ENCODE measurements around the gene GULP1.
"Not testable (repeated sequence)": the region's sequence is repeated elsewhere in the genome, so short reads cannot be mapped to it uniquely, and the experiment has no call there.

GULP1 gene

DNA sequence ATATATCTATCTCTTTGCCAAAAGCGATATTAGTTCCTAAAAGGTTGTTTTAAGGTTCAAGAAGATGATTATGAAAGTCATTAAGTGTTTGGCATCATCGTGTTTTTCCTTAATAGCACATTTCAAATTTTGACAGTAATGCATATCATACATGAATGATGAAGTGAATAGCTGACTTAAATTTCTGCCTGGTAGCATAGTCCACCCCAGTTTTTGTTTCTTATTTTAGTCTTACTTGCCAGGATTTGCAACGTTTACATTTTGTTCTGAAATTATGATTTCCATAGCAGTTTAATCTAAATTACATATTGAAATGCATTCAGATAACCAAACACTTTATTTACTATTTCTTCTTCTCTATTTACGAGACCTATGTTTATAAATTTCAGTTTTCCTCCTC is 201.1 kb downstream of the GULP1 start:
- no peak for DNase-seq

DNA sequence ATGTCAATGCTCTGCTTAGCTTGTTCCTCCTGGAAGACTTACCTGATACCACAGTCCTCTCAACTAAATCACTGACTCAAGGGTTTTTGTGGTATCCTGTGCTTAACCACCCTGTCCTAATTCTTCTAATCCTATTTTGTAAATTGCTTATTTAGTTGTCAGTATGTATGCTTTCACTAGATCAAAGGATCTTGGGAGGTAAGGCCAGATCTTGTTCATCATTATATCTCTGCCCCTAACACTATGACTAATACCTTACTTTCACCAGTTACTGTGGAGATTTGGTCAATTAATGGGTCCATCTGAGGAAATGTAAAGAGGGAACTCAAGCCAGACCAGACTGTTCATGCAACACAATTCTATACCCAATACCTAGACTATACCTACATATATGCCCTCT is 203.2 kb downstream of the GULP1 start:
- no peak for DNase-seq

DNA sequence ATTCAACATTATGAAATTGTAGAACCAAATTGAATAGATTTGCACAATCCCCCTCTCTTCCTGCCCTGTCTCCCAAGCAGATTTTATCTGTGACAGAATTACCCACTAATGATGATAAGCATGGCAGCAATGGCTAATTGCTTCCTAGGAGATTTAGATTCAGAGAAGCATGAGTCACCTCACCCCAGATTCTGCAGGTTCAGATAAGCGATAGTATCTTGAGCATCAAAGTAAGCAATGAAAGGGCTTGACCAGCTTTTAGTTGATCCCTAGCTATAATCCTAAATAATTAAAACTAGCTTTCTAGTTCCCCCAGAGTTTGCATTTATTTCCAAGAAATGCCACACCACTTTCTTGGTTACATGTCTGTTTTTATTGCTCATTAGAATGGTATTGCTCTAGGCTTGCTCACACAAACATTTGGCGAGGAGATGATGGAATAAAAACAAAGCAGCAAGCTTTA is 204.3 kb downstream of the GULP1 start:
- DNase-seq, result no peak

DNA sequence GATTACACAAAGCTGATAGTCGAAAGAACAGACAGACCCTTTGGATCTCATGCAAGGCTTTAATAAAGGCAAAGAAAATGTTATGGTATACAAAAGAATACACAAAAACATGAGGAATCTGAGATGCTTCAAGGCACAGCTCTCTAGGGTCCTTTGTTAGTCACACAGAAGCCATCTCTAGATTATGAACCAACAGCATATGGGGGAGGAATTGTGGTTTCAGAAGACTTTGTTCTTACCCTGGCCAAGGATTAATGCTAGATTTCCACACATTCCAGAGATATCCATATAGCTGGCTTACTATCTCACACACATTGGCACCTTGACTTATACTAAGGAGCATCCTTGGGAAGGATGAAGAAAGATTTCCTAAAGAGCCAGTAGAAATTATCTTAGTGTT is 206.1 kb downstream of the GULP1 start:
- DNase-seq, result no peak

DNA sequence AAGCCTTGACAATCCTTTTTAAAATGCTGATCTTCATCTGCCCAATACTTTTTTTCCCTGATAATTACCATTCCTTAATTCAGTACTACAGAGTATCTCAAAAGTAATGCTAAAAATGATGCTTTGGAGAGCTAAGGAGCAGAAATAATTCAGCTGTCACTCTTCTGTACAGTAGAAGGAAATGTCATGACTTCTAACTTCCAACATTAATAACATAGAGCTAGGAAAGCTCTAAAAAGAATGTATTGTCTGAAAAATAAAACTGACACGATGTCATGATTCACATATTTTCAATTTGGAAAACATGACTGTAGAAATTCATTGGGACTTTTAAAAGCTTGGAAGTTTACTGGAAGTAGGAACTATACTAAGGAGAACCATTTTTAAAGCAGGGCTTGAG is 212.3 kb downstream of the GULP1 start:
- no peak for DNase-seq

DNA sequence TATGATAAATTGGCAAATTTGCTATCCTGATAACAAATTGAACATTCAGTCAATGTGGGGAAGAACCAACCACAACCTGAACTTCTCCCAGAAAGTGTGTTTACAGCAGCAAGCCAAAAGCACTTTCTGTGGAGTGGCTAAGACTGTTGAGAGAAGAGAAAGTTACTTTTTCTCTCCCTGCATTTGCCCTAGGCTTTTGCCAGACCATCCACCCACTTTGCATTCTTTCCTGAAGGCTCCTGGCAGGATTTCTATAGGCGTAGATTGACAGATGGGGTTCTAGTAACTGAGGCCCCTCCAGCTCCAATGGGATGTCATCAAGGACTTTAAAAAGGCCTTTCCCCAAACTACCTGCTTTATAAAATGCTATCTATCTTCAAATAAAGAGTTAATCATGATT is 215.2 kb downstream of the GULP1 start:
- DNase-seq, result no peak

GRCh38 chr2:188511346-188511745 is 219.7 kb downstream of the GULP1 start:
- no peak for DNase-seq

GRCh38 chr2:188512456-188512855 is 220.8 kb downstream of the GULP1 start:
- no peak for DNase-seq

GRCh38 chr2:188515918-188516317 is 224.2 kb downstream of the GULP1 start:
- no peak for DNase-seq

DNA sequence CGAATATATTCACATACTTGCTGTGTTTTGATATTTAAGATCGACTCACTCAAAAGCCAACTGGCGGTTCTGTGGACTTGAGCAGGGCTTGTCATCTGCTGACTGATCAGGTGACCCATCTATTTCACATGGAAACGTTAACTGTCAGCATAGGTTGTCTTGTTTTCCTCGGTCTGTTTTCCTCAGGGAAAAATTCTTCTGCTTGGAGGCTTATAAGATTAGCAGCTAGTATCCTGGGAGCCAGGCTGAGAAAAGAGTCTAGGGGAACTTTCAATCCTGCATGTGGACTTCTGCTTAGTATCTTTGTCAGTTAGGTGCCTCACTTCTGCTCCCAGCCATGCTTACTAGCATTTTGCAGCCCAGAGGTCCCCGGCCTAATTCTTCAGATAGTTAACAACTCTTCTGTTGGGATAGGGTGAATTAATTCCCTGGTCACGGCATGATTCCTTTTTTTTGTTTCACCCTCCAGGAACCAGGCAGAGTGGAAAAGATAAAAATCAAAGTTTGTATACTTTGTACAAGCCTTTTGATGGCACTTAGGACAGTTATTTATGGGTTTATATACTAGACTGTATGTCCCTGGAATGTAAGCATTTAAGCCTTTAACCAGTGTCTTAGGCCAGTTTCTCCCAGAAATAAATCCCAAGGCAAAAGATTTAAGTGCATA is 226.0 kb downstream of the GULP1 start:
- no peak for DNase-seq

GRCh38 chr2:188518381-188518780 is 226.7 kb downstream of the GULP1 start:
- no peak for DNase-seq

DNA sequence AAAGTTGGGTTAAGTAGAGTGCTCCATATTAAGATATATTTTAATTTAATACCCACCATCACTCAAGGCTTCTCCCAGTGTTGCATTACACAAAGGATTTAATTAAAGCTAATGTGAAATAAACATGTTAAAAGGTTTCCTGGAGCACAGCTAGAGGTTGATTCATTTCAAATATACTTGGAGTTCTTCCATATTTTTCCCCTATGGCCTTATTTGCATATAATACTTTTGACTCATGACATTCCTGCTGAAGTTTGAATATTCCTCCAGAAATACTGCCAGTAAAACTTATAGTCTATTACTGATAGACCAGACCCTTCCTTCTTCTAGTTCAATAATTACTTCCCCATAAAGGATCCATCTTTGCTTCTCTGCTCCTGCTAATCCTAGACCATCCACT is 227.5 kb downstream of the GULP1 start:
- no peak for DNase-seq

DNA sequence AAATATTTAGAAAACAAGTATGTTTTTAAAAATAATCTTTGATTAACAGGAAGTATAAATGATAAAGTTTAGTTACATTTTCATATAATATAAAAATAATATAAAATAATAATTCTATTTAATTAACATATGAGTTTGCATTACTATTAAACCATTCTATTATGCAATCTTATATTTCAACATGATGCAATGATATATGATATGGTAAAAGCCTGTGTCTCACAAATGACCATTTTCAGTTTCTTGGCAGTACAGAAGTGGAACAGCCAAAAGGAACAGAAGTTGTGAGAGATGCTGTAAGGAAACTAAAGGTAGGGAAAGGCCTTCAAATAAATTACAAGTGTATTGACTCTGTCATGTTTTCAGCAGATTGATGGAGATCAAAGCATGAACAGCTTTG is 230.8 kb downstream of the GULP1 start:
- DNase-seq, result no peak

GRCh38 chr2:188523919-188524318 is 232.2 kb downstream of the GULP1 start:
- DNase-seq, result no peak

GRCh38 chr2:188524519-188525113 is 232.9 kb downstream of the GULP1 start:
- DNase-seq, result peak; percentile 7 to 27

DNA sequence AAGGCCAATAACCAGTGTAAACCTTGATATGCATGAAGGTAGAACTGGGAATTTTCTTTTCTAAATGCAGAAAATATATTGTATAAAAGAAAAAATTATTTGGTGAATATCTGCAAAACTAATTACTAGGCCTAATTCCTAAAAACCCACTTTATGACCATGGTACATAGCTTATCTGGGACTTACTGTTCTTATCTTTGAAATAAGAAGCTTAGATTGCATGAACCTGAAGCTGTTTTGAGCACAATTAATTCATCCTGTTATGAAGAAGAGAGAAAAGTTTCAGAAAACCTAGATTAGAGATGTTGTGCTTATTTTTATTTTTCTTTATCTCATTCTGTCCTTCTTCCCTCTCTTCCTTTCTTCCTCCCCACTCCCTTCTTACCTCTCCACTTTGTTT is 235.0 kb downstream of the GULP1 start:
- DNase-seq, result no peak

- DNase-seq, result no peak
Measured at GRCh38 chr2:188527141-188527540, 235.5 kb downstream of the GULP1 start.

- no peak for DNase-seq
Measured at GRCh38 chr2:188527581-188527993, 235.9 kb downstream of the GULP1 start.

DNA sequence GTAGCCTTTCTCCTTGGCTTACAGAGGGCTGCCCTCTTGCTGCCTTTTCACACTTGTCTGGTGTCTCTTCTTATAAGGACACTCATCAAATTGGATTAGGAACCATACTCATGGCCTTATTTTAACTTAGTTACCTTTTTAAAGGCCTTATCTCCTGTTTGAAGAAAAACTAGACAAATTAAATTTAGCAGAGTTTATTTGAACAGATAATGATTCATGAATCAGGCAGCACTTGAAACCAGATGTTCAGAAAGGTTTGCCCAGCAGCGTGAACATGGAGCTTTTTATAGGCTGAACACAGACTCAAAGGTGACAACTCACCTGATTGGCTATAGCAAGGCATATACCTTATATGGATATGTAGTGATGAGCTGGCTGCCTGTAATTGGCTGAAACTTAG is 238.0 kb downstream of the GULP1 start:
- no peak for DNase-seq

DNA sequence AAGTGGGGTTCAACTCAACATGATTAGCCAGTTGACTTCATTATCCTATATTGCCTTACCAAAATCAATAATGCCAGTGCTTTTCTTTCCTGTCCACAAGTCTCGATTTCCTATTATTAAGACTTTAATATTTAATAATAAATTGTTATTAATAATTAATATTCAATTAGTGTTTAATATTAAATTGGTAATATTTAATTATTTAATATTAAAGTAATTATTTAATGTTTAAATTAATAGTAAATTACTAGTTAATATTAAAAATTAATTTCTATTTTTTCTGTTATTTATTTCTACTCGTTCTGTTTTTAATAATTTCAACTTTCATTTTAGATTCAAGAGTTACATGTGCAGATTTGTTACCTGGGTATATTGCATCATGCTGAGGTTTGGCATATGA is 243.2 kb downstream of the GULP1 start:
- DNase-seq, result no peak

DNA sequence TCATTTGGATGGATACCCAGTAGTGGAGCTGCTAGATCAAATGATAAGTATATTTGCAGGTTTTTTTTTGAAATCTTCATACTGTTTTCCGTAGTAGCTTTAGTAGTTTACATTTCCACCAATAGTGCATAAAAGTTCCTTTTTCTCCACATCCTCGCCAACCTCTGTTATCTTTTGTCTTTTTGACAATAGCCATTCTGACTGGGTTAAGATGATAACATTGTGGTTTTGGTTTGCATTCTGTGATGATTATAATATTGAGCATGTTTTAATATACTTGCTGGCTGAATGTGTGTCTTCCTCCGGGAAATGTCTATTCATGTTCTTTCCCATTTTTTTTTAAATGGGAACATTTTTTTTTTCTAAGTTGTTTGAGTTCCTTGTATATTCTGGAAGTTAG is 260.0 kb downstream of the GULP1 start:
- DNase-seq, result no peak

DNA sequence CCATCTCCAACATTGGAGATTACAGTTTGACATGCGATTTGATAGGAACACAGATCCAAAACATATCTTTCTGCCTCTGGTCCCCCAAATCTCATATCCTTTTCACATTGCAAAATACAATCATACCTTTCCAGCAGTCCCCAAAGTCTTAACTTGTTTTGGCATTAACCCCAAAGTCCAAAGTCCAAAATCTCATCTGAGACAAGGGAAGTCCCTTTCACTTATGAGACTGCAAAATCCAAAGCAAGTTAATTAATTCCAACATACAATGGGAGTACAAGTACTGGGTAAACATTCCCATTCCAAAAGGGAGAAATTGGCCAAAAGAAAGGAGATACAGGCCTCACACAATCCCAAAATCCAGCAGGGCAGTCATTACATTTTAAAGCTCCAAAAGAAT is 265.4 kb downstream of the GULP1 start:
- DNase-seq, result no peak

- not testable (repeated sequence) for DNase-seq
Measured at GRCh38 chr2:188559455-188559854, 267.8 kb downstream of the GULP1 start.

GRCh38 chr2:188561473-188561979 is 269.9 kb downstream of the GULP1 start:
- DNase-seq, result no peak

All from stimulated activated CD4-positive, alpha-beta T cell treated with anti-CD3 and anti-CD28 coated beads, Interleukin-2, amount 100 ng/mL, for 48 hours (primary cell).